Esophagus squamous epithelium (tissue), 5 donors: ENCODE measurements around the gene IER2. TPM values are rescaled to one million over a fixed set of nuclear protein-coding genes. Genes with fewer than 3 reads are reported as not detected.

Source experiments
- DNase-seq: peaks from one replicate; lab custom pipeline; 2025; lab: John Stamatoyannopoulos, UW
- H3K27ac ChIP-seq, 4 donors: fragments of 200-600 bp; sonication (generic); one replicate each; pipeline ENCODE4 v1.5.1; 2016 to 2019; ENCODE audit warnings: mild to moderate bottlenecking in 1 of 4
- H3K27me3 ChIP-seq, 4 donors: fragments of 200-600 bp; sonication (generic); 1 replicate in 3 of 4; 2 replicates in 1 of 4; pipeline versions ENCODE4 v1.5.1 to v1.6.0; 2017 to 2021; ENCODE audit warnings: antibody characterized with exemption in 1 of 4
- H3K36me3 ChIP-seq, 3 donors: fragments of 200-600 bp; sonication (generic); one replicate each; pipeline ENCODE4 v1.5.1; 2016 to 2019
- H3K4me1 ChIP-seq, 3 donors: fragments of 200-600 bp; sonication (generic); one replicate each; pipeline ENCODE4 v1.5.1; 2017 to 2019
- H3K4me3 ChIP-seq, 4 donors: fragments of 200-600 bp; sonication (generic); 1 replicate in 3 of 4; 2 replicates in 1 of 4; pipeline ENCODE4 v1.5.1; 2016 to 2019; ENCODE audit warnings: mild to moderate bottlenecking in 2 of 4, moderate library complexity in 1 of 4
- H3K9me3 ChIP-seq, 3 donors: fragments of 200-600 bp; sonication (generic); one replicate each; pipeline ENCODE4 v1.5.1; 2016 to 2019
- POLR2A ChIP-seq, 4 donors: fragments of 450-650 bp; IDR thresholded peaks; one replicate each; pipeline ENCODE4 v1.6.1; 2017; ENCODE audit warnings: antibody characterized with exemption in 4 of 4, mild to moderate bottlenecking in 4 of 4, moderate library complexity in 3 of 4
- WGBS, 2 donors: methylation state at CpG; one replicate each; pipeline ENCODE4 v1.1.5; 2018; 5-methylcytosine and 5-hydroxymethylcytosine counted together
- intact Hi-C: fragments of 100-400 bp; cut with DNase I; formaldehyde crosslinking; loops from one replicate; pipeline ENCODE4 v1.15.0; 2022
- total RNA-seq, 4 donors: library from RNA; depleted of rRNA; stranded (reverse); fragments of >200 nt; gene quantifications; one replicate each; pipeline ENCODE4 v1.1.0, GENCODE V29; 2016
- TF ChIP-seq, protein P1 (sequence below), 6 experiments: fragments of 450-650 bp in 4 of 6; fragments of 200-600 bp in 2 of 6; sonication (generic) in 2 of 6; IDR thresholded peaks; one replicate each; pipeline ENCODE4 v1.5.1; 2016 to 2019; ENCODE audit warnings: antibody characterized with exemption in 6 of 6, mild to moderate bottlenecking in 4 of 6, moderate library complexity in 4 of 6
- donor health status: DM: yes; HTN: yes; CAD: no.

IER2 gene, protein sequence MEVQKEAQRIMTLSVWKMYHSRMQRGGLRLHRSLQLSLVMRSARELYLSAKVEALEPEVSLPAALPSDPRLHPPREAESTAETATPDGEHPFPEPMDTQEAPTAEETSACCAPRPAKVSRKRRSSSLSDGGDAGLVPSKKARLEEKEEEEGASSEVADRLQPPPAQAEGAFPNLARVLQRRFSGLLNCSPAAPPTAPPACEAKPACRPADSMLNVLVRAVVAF
- 100 to 1,000 TPM in 1 of 4 donors, 10 to 100 TPM in 3; 46.5 to 118 (median 76.9) TPM for total RNA-seq

DNA sequence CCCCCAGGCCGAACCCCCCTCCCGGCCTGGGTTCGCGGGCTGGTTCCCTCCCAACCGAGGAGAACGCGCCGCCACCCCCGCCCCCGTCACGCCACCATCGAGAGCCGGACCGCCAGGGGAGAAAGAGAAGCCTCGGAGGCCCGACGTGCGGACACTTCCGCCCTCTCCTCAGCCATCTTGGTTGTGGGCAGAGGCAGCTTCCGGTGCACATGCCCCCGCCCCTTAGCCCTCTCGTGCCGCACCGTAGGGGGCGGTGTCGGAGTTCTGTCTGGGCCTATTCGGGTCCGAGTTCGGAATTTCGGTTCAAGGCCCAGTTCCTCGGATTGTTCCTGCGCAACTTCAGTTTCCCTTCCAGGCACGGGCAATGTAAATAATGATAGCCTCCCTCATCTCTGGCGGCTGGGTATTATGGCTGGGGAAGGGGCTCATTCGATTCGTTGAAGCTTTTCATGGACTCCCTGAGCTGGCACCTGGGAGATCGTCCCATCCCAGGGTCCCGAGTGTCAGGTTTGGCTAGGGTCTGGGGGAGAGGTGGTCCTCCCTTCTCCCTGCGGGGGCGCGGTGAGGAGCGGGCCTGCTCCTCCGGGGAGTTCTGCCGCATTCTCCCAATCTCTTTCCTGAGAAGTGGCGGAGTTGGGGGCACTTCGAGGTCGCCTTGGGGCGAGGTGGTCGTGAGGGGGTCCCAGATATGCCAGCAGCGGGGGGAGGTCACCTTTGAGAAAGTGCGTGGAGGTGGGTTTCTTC lies at the start of gene IER2, which contains the start of gene STX10:
Gene IER2 (plus strand): TSS at position 225 of the 744 bp plus-strand sequence. CDS start 2,776 bp downstream, outside the sequence.
Gene STX10 (minus strand): TSS at position 189 of the 744 bp plus-strand sequence. CDS start 202 bp downstream, outside the sequence.
- no peaks in the 10 kb centered on the region for H3K27me3 ChIP-seq
- H3K4me3 ChIP-seq = peak within 1 kb of the TSS; percentile 85 to 99 (median 94)
- TF ChIP-seq, protein P1, sequence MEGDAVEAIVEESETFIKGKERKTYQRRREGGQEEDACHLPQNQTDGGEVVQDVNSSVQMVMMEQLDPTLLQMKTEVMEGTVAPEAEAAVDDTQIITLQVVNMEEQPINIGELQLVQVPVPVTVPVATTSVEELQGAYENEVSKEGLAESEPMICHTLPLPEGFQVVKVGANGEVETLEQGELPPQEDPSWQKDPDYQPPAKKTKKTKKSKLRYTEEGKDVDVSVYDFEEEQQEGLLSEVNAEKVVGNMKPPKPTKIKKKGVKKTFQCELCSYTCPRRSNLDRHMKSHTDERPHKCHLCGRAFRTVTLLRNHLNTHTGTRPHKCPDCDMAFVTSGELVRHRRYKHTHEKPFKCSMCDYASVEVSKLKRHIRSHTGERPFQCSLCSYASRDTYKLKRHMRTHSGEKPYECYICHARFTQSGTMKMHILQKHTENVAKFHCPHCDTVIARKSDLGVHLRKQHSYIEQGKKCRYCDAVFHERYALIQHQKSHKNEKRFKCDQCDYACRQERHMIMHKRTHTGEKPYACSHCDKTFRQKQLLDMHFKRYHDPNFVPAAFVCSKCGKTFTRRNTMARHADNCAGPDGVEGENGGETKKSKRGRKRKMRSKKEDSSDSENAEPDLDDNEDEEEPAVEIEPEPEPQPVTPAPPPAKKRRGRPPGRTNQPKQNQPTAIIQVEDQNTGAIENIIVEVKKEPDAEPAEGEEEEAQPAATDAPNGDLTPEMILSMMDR (IDR thresholded peaks at IDR 0.05) = peak; percentile 61 to 84 (median 69)
- TF ChIP-seq POLR2A (IDR thresholded peaks at IDR 0.05) = peak in 3 of 4 donors; percentile 34 to 87 (median 65)
- intact Hi-C loops = no loop called here
- H3K4me1 ChIP-seq = peaks cover 17 to 52% (median 18%) of the 10 kb centered on the region in 3 donors
- peak; percentile 90 for DNase-seq
- peaks cover under 1 to 13% (median 6%) of the 10 kb centered on the region in 3 donors for H3K36me3 ChIP-seq
- H3K9me3 ChIP-seq = no peaks in the 10 kb centered on the region
- H3K27ac ChIP-seq = peak within 1 kb of the TSS; percentile 96 to 100 (median 100)
- WGBS, 2 donors = 0% methylated on average over 2 to 12 of the region's 51 CpGs

DNA sequence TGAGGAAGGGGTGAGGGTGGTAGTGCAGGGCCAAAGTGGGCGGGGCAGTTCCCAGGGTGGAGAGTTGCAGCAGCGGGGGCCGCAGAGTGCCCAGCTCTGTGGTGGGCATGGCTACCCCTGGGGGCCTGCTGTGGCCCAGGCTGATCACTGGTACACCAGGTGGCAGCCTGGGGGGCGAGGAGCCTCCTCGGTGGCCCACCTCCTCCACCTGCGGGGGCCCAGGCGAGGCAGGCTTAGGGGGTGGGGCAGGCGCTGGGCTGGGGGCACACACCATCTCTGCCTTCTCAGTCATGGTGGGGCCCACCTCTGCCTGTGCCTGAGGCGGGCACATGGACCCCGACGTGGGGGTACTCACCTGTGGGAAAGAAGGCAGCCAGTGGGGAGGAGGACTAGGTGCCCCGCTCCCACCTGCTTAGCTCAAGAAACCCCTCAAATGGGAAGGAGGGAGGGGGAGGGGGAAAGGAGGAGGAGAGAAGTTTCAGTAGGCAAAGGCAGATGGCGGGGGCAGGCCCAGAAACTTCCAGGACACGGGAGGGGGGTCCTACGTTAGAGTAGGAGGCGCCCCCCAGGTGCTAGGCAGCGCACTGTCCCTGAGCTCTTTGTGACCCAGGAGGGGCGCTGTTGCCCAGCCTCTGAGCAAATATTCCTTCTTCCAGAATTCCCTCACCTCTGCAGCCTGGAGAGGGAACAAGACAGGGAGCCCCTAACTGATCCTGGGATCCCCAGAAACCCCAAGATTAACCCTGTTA lies 49.2 kb upstream of the IER2 start:
- no peak for DNase-seq
- TF ChIP-seq POLR2A (IDR thresholded peaks at IDR 0.05) = no peak
- TF ChIP-seq, protein P1 (IDR thresholded peaks at IDR 0.05) = peak in 5 of 6 experiments; percentile 15 to 42 (median 21)
- 68% methylated on average over 6 of the region's 18 CpGs; no CpG with 5 or more reads in 1 of the 2 donors for WGBS, 2 donors
- Histone ChIP-seq H3K36me3 (peaks cover 0 to 19% (median 0%) of the 10 kb centered on the region in 3 donors), H3K27ac (peak overlapping the region; percentile 18 to 94 (median 92)), H3K4me3 (peak overlapping the region in 3 of 4 donors; percentile 48 to 65 (median 52)), H3K9me3 (no peaks in the 10 kb centered on the region), H3K4me1 (peaks cover 38 to 91% (median 48%) of the 10 kb centered on the region in 3 donors), H3K27me3 (peaks cover 0 to 9% (median 0%) of the 10 kb centered on the region in 4 donors)
- intact Hi-C loops = no loop called here

DNA sequence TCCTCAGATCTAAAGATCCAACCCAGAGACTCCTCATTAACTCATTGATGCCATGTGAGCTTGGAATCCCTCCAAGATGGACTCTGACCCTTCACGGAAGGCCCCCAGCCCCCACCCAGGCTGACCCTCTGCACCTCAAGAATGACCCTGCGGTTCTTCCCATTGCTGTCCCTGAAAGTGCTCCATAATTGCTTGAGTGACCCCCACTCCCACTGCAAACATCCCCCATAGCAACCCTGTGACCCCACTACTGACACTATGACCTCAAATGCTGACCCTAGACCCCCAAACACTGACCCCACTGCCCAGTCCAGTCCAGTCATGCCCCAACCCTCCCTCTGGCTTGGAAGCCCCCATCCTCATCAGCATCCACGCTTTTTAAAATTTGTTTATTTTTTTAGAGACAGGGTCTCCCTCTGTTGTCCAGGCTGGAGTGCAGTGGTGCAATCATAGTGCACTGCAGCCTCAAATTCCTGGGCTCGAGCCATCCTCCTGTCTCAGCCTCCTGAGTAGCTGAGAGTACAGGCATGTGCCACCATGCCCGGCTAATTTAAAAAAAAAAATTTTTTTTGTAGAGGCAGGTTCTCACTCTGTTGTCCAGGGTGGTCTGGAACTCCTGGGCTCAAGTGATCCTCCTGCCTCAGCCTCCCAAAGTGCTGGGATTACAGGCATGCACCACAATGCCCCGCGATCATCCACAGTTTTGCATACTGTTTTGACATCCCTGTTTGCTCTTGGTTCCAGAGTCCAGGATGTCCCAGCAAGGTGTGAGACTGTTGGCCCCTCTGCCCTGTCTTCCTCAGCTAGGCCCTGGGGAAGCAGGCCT lies 48.4 kb upstream of the IER2 start:
- Histone ChIP-seq H3K4me3 (peak overlapping the region; percentile 23 to 65 (median 50)), H3K4me1 (peaks cover 32 to 83% (median 41%) of the 10 kb centered on the region in 3 donors), H3K36me3 (peaks cover 0 to 18% (median 0%) of the 10 kb centered on the region in 3 donors), H3K27me3 (peaks cover 0 to 9% (median 0%) of the 10 kb centered on the region in 4 donors), H3K27ac (peak overlapping the region; percentile 61 to 94 (median 92)), H3K9me3 (no peaks in the 10 kb centered on the region)
- intact Hi-C loops = no loop called here
- 38 to 52% methylated on average over 5 to 7 of the region's 7 CpGs for WGBS, 2 donors
- TF ChIP-seq, protein P1 (IDR thresholded peaks at IDR 0.05) = no peak
- TF ChIP-seq POLR2A (IDR thresholded peaks at IDR 0.05) = no peak
- DNase-seq = no peak

DNA sequence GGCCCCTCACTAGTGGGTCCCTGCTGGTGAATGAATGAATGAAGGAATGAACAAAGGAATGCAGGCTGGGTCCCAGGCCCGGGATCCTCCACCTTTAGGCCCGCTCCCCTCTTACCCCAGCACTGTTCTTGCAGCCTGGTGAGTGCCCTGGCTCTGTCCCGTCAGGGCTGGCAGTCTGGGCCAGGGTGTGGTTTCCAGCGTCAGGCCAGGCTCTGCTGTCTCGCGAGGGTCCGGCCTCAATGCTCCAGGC lies 47.9 kb upstream of the IER2 start:
- DNase-seq = no peak
- peaks cover 30 to 77% (median 40%) of the 10 kb centered on the region in 3 donors for H3K4me1 ChIP-seq
- H3K4me3 ChIP-seq = peak overlapping the region; percentile 23 to 65 (median 50)
- peak overlapping the region; percentile 61 to 94 (median 89) for H3K27ac ChIP-seq
- H3K27me3 ChIP-seq = peaks cover 0 to 8% (median 0%) of the 10 kb centered on the region in 4 donors
- intact Hi-C loops = no loop called here
- H3K9me3 ChIP-seq = no peaks in the 10 kb centered on the region
- TF ChIP-seq, protein P1 (IDR thresholded peaks at IDR 0.05) = no peak
- no peak for TF ChIP-seq POLR2A (IDR thresholded peaks at IDR 0.05)
- 0% methylated on average over 2 of the region's 7 CpGs; no CpG with 5 or more reads in 1 of the 2 donors for WGBS, 2 donors
- H3K36me3 ChIP-seq = peaks cover 0 to 23% (median 0%) of the 10 kb centered on the region in 3 donors
